ENCODE data around the gene TTYH3.

Gene TTYH3

DNA sequence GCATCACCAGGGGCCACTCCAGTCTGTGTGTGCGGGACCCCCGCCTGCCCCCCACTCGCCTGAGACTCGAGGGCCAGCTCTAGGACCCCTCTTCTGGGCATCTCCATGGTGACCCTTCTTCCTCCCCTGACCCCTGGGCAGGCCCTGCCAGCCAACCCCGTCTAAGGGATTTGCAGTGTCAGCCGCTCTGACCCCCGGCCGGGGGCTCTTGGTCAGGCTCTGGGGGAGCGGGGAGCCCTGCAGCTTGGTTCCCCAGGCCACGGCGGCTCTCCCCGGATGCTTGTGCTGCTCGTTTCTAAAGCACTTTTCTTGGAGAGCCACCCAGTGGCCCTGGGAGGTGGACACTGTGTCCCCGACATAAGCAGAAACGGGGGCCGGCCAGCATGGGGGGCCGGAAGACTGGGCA lies 5.3 kb downstream of the TTYH3 start:
- no peak for DNase-seq

GRCh38 chr7:2637505-2638223 lies 5.9 kb downstream of the TTYH3 start:
- no peak for DNase-seq

DNA sequence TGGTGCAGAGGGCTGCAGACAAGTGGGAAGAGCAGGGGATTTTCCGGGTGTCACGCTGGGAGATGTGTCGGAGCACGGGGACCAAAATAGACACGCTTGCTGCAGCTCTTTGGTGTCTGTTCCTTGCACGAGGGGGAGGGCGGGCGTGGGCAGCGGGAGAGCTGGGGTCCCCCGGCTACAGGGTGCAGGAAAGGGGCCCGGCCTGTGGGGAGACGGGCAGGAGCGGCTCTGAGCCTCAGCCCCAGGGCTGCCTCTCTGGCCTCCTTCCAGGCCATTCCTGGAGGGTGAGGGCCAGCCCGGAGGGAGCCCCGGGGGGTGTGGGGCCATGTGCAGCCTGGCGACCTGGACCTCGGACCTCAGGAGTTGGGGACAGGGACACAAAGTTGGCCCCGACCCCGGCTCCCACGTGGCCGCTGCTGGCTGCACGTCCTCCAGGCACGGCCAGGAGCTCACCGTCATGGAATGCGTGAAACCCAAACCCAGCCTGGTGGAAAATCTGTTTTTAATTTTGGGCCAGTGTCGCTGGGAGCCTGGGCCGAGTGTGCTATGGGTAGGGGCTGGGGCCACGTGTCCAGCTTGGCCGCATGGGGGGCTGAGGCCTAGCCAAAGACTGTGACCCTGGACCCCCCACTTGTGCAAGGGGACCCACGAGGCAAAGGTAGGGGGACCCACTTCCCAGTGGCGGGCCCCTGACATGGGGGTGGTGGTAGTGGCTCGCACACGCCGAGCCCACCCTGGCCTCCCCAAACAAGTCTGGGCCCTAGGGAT lies 6.6 kb downstream of the TTYH3 start:
- no peak for DNase-seq

DNA sequence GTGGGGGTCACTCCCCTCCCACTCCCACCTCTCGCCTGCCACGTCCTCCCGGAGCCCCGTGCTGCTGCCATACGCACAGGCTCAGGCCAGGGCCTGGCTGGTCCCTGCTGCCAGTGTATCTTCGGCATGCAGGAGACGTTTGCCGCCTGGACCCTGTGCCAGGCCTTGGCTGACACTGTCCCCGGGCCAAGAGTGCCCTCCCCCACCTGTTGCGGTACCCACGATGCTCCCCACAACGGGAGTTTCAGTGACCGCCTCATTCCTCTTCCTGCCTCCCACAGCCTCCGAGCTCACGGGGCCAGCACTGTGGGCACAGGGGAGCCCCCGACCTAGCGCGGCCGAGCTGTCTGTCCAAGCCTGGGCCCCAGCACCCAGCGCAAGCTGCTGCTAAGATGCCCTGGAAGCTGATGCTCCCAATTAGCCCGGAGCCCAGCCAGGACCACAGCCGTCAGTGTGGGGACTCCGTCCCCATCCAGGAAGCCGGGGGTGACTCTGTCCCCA lies 7.4 kb downstream of the TTYH3 start:
- no peak for DNase-seq

DNA sequence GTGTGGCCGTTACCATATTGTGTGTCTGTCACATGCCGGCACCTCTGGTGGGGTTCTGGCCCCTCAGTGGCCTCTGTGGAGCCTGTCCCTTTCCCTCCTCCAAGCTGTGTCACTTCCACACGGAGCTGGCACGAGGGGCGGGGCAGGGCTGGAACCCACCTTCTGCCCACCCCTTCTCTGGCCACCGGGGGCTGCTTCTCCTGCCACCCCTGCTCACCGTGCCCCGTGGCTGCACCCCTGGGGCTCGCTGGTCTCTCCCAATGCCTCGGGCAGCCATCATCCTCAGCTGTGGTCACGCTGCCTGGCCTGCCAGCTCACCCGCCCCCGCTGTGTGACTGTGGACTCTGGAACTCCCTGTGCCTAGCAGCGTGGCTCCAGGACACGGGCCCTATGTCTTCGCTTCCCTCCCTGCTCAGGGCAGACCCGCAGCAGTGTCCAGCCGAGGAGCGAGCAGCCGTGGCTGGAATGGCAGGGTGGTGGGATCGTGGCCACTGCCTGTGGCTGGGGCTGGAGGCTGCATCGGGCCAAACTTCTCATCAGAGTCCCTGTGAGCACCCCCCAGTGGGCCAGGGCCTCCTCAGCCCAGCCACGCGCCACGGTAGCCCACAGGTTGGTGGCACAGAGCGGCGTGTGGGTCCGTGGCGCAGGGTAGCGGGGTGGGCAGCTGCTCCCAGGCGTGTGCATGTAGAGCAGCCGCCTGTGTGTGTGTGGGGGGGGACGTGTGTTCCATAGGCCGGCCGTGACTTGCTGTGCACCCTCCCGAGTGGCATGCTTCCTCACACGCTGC lies 8.1 kb downstream of the TTYH3 start:
- no peak for DNase-seq

DNA sequence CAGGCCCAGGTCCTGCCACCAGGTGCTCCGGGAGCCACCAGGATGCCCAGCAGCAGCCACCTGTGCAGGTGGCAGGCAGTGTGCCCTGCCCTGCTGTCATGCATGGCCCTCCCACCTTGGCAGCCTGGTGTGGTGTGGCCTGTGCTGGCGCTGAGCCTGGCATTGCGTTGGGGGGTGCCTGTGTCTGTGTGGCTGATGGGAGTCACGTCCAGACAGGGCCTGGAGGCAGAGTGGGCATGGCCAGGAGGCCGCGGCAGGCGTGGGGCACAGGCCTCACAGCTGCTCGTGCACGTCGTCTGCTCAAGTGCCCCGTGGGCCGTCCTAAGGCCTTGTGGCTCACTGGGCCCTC lies 8.7 kb downstream of the TTYH3 start:
- peak; percentile 9 to 44 for DNase-seq

DNA sequence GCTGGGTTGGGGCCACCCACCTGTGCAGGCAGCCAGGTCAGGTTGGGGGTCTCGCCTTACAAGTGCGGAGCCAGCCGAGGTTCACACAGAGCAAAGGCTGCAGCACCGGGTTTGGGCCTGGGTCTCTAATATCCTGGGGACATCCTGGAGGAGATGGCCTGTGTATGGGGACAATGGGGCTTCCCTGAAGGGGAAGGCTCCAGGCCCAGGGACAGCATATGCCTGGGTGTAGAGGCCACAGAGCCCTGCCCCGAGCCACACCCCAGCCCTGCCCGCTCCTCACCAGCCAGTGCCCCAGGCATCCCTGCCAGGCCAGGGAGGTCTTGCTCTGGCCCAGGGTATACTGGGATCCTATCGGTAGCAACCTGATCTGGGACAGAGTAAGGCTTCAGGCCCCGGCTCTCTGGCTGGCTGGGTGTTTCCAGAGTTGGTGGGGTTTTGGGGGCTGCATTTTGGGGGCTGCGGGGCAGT lies 9.1 kb downstream of the TTYH3 start:
- no peak for DNase-seq

DNA sequence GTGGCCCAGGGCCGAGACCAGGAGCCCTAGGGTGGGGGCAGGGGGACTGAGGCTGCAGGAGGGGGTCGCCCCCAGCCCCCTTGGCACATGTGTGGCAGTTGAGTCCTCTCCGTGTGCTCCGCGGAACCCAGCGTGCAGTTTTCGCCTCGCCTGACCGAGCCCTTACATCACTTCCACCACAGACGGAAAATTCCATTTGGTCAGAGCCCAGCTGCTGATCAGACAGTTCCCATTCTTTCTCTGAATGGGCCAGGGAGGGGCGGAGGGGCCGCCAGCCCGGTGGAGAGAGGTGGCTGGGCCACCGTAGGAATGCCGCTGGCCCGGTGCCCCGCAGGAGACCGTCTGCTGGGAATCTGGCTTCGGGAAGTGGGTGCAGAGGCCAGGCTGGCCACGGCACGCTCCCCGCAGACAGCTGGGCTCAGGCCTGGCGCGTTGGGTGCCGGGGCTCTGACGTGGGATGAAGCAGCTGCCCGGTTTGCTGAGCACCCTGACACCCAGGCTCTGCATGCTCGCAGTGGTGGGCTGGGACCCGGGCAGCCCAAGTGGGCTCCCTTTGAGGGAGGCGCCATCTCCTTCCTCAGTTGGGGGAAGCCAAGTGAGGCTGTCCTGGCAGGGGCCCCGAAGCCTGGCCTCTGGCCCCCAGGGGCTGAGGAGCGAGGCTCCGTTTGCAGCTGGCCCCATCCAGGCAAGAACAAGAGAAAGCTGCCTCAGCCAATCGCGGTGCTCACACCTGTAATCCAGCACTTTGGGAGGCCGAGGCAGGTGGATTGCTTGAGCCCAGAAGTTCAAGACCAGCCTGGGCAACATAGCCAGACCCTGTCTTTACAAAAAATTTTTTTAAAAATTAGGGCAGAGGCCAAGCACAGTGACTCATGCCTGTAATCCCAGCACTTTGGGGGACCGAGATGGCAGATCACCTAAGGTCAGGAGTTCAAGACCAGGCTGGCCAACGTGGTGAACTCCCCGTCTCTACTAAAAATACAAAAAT lies 9.9 kb downstream of the TTYH3 start:
- DNase-seq = peak in 1 of 2 experiments; percentile 76

GRCh38 chr7:2643386-2644219 lies 11.8 kb downstream of the TTYH3 start:
- no peak for DNase-seq

DNA sequence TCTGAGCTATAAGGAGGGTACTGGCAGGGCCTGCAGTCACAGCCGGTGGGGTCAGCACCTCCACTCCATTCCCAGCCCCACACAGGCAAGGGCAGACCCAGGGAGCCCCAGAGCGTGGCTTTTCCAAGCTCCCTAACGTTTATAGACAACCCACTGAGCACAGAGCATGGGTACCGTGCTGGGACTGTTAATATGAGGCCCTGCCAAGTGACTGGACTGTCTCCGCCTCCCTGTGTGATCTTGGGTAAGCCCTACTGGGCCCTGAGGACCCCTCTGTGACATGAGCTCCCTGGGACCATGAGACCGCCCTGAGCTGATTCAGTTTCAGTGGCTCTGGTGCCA lies 12.4 kb downstream of the TTYH3 start:
- no peak for DNase-seq

DNA sequence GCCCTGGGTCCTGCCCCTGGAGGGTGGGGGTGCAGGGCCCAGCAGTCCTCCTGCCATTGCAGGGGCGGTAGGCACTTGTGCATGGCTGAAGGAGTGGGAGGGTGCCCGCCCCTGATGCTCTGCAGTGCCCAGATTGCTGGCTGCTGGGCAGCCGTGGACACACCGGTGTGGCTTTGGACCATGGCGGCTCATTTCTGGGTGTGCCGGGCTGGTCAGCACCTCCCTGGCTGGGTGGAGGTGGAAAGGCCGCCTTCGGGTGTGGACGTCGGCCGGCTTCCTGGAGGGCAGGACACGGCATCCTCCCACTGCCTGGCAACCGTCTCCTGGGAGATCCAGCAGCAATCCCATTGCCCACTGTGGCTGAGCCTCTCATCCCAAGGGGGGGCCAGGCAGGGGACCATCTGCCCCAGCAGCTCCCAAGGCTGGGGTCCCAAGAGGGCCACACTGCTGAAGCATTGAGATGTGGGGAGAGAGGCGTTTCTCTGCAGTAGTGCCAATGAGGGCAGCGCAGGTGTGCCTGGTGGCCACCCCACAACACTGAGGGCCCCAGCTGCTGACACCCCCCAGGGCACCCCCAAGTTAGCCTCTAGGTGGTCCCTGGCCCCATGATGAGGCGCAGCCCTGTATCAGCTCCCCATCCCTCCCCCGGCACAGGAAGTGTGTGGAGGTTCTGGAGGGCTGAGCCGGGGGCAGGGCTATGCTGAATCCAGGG lies 12.9 kb downstream of the TTYH3 start:
- no peak for DNase-seq

DNA sequence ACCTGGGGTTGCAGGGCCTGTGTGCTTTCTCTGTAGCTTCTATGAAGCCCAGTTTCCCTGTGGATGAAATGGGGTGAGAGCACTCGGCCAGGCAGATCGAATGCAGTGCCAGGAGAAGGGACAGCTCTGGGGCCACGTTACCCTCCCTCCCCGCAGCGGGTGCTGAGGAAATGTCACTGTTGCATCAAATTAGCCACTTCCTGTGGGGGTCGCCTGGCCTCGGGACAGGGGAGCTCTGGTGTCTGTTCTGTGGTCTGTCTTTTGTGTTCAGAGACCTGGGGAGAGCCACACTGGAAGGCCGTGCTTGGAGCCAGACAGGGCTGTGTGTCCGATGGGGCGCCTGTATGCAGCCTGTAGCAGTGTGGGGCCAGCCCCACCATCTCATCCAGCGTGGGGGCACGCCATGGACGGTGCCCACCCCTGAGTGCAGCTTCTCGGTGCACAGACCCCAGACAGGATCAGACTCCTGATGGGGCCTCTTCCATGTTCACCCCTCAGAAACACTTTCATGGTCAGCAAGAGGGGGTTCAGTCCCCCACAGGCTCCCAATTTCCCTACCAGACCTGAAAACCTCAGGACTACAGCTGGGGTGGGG lies 13.6 kb downstream of the TTYH3 start:
- DNase-seq = no peak

DNA sequence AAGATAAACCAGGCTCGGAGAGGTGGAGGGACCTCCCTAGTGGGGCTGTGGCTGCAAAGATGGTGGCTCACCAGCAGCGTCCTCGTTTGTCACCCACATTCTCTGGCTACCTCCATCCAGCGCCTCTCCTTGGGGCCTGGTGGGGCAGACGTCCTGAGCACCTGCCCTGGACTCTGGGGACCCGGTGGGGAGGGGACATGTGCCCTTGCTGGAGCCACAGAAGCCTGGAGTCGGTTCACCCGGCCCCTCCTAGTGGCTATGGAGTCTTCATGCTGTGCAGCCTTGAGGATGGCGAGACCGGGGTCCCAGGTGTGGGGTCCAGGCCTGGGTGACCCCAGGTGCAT lies 14.5 kb downstream of the TTYH3 start:
- DNase-seq = no peak

DNA sequence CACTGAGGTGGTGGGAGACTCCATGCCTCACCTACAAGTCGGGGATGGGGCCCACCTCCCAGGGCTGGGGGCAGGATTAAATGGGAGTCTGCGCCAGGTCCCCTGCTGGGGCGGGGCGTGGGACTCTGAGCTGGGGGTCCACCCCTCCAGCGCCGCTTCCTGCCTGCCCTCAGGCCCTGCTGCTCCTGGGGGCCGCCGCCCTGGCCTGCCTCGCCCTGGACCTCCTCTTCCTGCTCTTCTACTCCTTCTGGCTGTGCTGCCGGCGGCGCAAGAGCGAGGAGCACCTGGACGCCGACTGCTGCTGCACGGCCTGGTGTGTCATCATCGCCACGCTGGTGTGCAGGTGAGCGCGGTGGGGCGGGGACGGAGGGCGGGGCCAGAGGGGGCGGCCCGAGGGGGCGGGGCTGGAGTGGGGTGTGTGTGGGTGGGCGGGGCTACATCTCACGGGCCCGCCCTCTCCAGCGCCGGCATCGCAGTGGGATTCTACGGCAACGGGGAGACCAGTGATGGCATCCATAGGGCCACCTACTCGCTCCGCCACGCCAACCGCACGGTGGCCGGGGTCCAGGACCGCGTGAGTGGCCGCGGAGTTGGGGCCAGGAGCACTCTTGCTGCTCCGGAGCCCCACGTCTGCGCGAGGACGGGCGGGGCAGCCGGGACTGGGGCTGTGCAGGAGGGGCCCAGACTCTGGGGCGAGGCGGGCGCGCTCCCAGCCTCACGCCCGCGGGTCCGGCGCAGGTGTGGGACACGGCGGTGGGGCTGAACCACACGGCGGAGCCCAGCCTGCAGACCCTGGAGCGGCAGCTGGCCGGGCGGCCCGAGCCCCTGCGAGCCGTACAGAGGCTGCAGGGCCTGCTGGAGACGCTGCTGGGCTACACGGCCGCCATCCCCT lies 15.1 kb downstream of the TTYH3 start:
- no peak for DNase-seq

DNA sequence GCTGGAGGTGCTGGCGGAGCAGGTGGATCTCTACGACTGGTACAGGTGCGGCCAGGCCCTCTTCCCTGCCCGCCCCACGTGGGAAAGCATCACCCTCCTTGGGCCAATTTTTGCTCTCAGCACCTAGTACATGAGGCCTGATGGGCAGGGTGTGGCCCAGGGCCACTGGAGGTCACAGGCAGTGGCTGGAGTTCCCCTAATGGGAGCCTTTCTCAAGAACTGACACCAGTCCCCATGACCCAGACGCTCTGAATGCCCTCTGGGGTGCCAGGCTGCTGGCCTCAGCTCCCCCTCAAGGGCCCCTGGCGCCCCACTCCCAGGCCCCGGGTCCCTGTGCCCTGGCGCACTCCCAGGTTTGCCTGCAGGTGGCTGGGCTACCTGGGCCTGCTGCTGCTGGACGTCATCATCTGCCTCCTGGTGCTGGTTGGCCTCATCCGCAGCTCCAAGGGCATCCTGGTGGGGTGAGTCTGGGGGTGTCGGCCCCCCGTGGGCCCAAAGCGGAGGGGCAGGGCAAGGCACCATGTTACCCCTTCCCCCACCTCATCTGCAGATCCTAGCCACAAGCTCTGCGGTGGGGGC lies 15.9 kb downstream of the TTYH3 start:
- no peak for DNase-seq

- no peak for DNase-seq
These were observed 17.5 kb downstream of the TTYH3 start for GRCh38 chr7:2649139-2649838.

DNA sequence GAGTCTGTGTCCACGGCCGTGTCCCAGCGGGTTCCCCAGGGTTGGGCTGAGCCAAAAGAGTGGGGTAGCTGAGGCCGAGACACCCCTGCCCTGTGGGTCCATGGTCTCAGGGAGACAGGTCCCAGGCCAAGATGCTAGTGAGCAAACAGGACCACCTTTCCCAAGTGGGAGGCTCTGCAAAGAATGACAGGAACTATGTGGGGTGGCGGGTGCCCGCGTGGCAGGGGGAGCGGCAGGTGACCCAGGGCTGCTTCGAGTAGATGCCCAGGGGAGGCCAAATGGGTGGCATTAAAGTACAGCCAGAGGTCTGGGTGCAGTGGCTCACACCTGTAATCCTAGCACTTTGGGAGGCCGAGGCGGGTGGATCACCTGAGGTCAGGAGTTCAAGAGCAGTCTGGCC lies 18.2 kb downstream of the TTYH3 start:
- DNase-seq = no peak

- DNase-seq = no peak
These were observed 18.7 kb downstream of the TTYH3 start for GRCh38 chr7:2650451-2650850.

All from cerebellar nuclear complex (tissue), 1 donor.